Gastroesophageal sphincter (tissue), 3 donors: Measurements from ENCODE around the gene CHN1.

Experiments used
- CTCF ChIP-seq, 4 experiments: fragments of 200-600 bp in 2 of 4; fragments of 450-650 bp in 2 of 4; sonication (generic) in 1 of 4; IDR thresholded peaks; one replicate each; pipeline ENCODE4 v1.5.1; 2017 to 2019; ENCODE audit warnings: antibody characterized with exemption in 4 of 4, mild to moderate bottlenecking in 2 of 4, moderate library complexity in 2 of 4
- EP300 ChIP-seq: sonication (generic); formaldehyde crosslinking; IDR thresholded peaks from one replicate; pipeline ENCODE4 v1.6.1; 2017; ENCODE audit warnings: antibody characterized with exemption, mild to moderate bottlenecking
- POLR2A ChIP-seq, 2 donors: fragments of 450-650 bp; IDR thresholded peaks; one replicate each; pipeline ENCODE4 v1.6.1; 2017; ENCODE audit warnings: antibody characterized with exemption in 2 of 2, mild to moderate bottlenecking in 2 of 2, moderate library complexity in 1 of 2
- POLR2AphosphoS5 ChIP-seq: sonication (generic); formaldehyde crosslinking; IDR thresholded peaks from one replicate; pipeline ENCODE4 v1.6.1; 2017; ENCODE audit warnings: antibody characterized with exemption

GRCh38 chr2:174789001-174789400 is 216.2 kb downstream of the CHN1 start:
- TF ChIP-seq CTCF (IDR thresholded peaks at IDR 0.05) = no peak
- TF ChIP-seq POLR2A (IDR thresholded peaks at IDR 0.05) = no peak
- no peak for TF ChIP-seq POLR2AphosphoS5
- TF ChIP-seq EP300 = no peak
